Measurements from ENCODE around the gene NUP93. TPM values are rescaled to one million over a fixed set of nuclear protein-coding genes. Genes with fewer than 3 reads are reported as not detected.

NUP93 gene
- total and polyA plus RNA-seq, 9 of the 15 experiments (the other 6 are each of a cell fraction or from before 2014, with no cell fraction given) = 92.0 to 162 (median 121) TPM

GRCh38 chr16:56817056-56817455 lies 87.1 kb downstream of the NUP93 start:
- no peak overlapping the region for H2AFZ ChIP-seq (ENCODE audit: low read depth, low read length)
- POLR2A ChIA-PET = interaction anchor here (0.7 to 1.2 kb wide), 3 partner anchors 13 to 47 kb away, joined by 3 to 4 read pairs (median 3); no protein-coding TSS in a partner anchor
- TF ChIP-seq, protein P1, sequence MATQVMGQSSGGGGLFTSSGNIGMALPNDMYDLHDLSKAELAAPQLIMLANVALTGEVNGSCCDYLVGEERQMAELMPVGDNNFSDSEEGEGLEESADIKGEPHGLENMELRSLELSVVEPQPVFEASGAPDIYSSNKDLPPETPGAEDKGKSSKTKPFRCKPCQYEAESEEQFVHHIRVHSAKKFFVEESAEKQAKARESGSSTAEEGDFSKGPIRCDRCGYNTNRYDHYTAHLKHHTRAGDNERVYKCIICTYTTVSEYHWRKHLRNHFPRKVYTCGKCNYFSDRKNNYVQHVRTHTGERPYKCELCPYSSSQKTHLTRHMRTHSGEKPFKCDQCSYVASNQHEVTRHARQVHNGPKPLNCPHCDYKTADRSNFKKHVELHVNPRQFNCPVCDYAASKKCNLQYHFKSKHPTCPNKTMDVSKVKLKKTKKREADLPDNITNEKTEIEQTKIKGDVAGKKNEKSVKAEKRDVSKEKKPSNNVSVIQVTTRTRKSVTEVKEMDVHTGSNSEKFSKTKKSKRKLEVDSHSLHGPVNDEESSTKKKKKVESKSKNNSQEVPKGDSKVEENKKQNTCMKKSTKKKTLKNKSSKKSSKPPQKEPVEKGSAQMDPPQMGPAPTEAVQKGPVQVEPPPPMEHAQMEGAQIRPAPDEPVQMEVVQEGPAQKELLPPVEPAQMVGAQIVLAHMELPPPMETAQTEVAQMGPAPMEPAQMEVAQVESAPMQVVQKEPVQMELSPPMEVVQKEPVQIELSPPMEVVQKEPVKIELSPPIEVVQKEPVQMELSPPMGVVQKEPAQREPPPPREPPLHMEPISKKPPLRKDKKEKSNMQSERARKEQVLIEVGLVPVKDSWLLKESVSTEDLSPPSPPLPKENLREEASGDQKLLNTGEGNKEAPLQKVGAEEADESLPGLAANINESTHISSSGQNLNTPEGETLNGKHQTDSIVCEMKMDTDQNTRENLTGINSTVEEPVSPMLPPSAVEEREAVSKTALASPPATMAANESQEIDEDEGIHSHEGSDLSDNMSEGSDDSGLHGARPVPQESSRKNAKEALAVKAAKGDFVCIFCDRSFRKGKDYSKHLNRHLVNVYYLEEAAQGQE (IDR thresholded peaks at IDR 0.05; ENCODE audit: borderline replicate concordance) = no peak
- TF ChIP-seq, protein P1 (CRISPR knock-in tag; IDR thresholded peaks at IDR 0.05; ENCODE audit: low read depth) = no peak
- TF ChIP-seq KAT8 (IDR thresholded peaks at IDR 0.05; ENCODE audit: low read depth) (no peak), EGR1 (conservative IDR thresholded peaks at IDR 0.05) (no peak), SIN3B (IDR thresholded peaks at IDR 0.05; ENCODE audit: low read depth) (no peak), ZNF431 (CRISPR knock-in tag; IDR thresholded peaks at IDR 0.05) (no peak), NUFIP1 (IDR thresholded peaks at IDR 0.05; ENCODE audit: partially characterized antibody) (no peak), ARID1B (IDR thresholded peaks at IDR 0.05) (no peak), E4F1 (CRISPR knock-in tag; IDR thresholded peaks at IDR 0.05; ENCODE audit: borderline replicate concordance) (no peak)
- TF ChIP-seq, protein P2, sequence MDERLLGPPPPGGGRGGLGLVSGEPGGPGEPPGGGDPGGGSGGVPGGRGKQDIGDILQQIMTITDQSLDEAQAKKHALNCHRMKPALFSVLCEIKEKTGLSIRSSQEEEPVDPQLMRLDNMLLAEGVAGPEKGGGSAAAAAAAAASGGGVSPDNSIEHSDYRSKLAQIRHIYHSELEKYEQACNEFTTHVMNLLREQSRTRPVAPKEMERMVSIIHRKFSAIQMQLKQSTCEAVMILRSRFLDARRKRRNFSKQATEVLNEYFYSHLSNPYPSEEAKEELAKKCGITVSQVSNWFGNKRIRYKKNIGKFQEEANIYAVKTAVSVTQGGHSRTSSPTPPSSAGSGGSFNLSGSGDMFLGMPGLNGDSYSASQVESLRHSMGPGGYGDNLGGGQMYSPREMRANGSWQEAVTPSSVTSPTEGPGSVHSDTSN (CRISPR knock-in tag; IDR thresholded peaks at IDR 0.05; ENCODE audit: low read depth) = no peak
- TF ChIP-seq, protein P2 (tag; conservative IDR thresholded peaks at IDR 0.05; ENCODE audit: low read depth) = no peak

More at GRCh38 chr16:56817056-56817455, 87.1 kb downstream of the NUP93 start:
- Histone ChIP-seq H3K4me2 (ENCODE audit: insufficient read depth, low read length) (no peak overlapping the region), H3K9me1 (ENCODE audit: control insufficient read depth, insufficient read depth, low read length) (no peaks in the 10 kb centered on the region), H3K36me3 (ENCODE audit: control insufficient read depth, insufficient read depth, low read length) (peaks cover 53% of the 10 kb centered on the region; the same call in 2 of the 3 replicates), H3K4me1 (replicated peaks in 1 of 2; ENCODE audit: control insufficient read depth in 2 of 2, insufficient read depth in 2 of 2, low read length in 2 of 2) (no peaks in the 10 kb centered on the region), H3K9me3 (replicated peaks; ENCODE audit: control insufficient read depth, insufficient read depth, low read depth, low read length) (no peaks in the 10 kb centered on the region), H3K4me3 (no peak overlapping the region), H4K20me1 (replicated peaks; ENCODE audit: control insufficient read depth, insufficient read depth, low read length) (no peaks in the 10 kb centered on the region), H3K79me2 (ENCODE audit: control insufficient read depth, insufficient read depth, low read length) (no peaks in the 10 kb centered on the region), H3K9ac (ENCODE audit: insufficient read depth in 1 of 2, low read depth in 2 of 2, low read length in 2 of 2) (no peak overlapping the region), H3K27ac (ENCODE audit: extremely low read depth, low read depth, low read length) (no peak overlapping the region), H3K27me3 (ENCODE audit: control insufficient read depth in 2 of 2, insufficient read depth in 2 of 2, low read length in 2 of 2) (no peaks in the 10 kb centered on the region)
- DNase-seq (ENCODE audit: extremely low read depth in 1 of 4, low spot score in 3 of 4) (no peak), FAIRE-seq (no peak), ATAC-seq (no peak)
- no TSS peak for BruUV-seq (replicated peaks)
- CTCF ChIA-PET (ENCODE audit: low intra/inter-chr PET ratio) = no interaction called here
- in situ Hi-C loops (cut with MboI) (no loop called here), intact Hi-C loops (cut with micrococcal nuclease) (no loop called here)

All from K562 (cell line).